GM12878 (cell line): ENCODE measurements around the gene ASCC3. TPM values are rescaled to one million over a fixed set of nuclear protein-coding genes. Genes with fewer than 3 reads are reported as not detected.

Experiments used
- ATAC-seq: fragments of 200-7000 bp; cut with Tn5 transposase; 3 replicates; pipeline ENCODE4 v1.9.1; 2020; ENCODE audit warnings: mild to moderate bottlenecking, moderate library complexity
- BruUV-seq: library from RNA; stranded (reverse); fragments of 400-500 nt; replicated peaks from 2 replicates; lab custom pipeline; 2021; lab: Mats Ljungman, UMichigan
- CTCF ChIA-PET: fragments of 300-600 bp; sonication (Branson Sonifier 250); formaldehyde crosslinking; extraction: SDS; loops from one replicate; lab custom pipeline; 2021; ENCODE audit warnings: inconsistent platforms; lab: Yijun Ruan, JAX
- POLR2A ChIA-PET: fragments of 350-600 bp; formaldehyde crosslinking; extraction: SDS; loops from one replicate; lab custom pipeline; 2021; ENCODE audit warnings: inconsistent platforms; lab: Charles Lee
- RAD21 ChIA-PET: fragments of 300-600 bp; sonication (Branson Sonifier 250); formaldehyde crosslinking; loops from one replicate; lab custom pipeline; 2023; ENCODE audit warnings: antibody characterized with exemption; ENCODE audit not compliant: unreplicated experiment; lab: Charles Lee
- SMC1A ChIA-PET: fragments of 300-600 bp; sonication (Branson Sonifier 250); formaldehyde crosslinking; loops from one replicate; lab custom pipeline; 2023; ENCODE audit not compliant: unreplicated experiment, uncharacterized antibody; lab: Charles Lee
- DNase-seq: peaks from one replicate; pipeline ENCODE4 v3.0.0-alpha.2; 2011; ENCODE audit warnings: low read depth, low spot score
- FAIRE-seq: peaks from 3 replicates; lab custom pipeline; 2011; peaks lifted over from hg19 to GRCh38; lab: Jason Lieb, UNC
- H2AFZ ChIP-seq: 2 replicates; pipeline ENCODE4 v1.6.0; 2011; ENCODE audit warnings: low read depth, low read length, control low read depth; ENCODE audit not compliant: control insufficient read depth
- H3K27ac ChIP-seq: 2 replicates; pipeline ENCODE4 v1.5.1; 2011; ENCODE audit warnings: control low read depth; ENCODE audit not compliant: control insufficient read depth, insufficient read depth
- H3K27me3 ChIP-seq, 2 experiments: replicated peaks in 1 of 2; 2 replicates each; pipeline versions ENCODE4 v1.6.0 to v1.6.1; 2011; ENCODE audit warnings: low read length in 1 of 2; ENCODE audit not compliant: control insufficient read depth in 2 of 2, insufficient read depth in 2 of 2
- H3K36me3 ChIP-seq, 2 experiments: 2 replicates each; pipeline ENCODE4 v1.5.1; 2011; ENCODE audit warnings: low read length in 1 of 2; ENCODE audit not compliant: control insufficient read depth in 2 of 2, insufficient read depth in 2 of 2
- H3K4me1 ChIP-seq: 2 replicates; pipeline ENCODE4 v1.6.1; 2011; ENCODE audit warnings: mild to moderate bottlenecking, low read length, moderate library complexity, mixed read lengths; ENCODE audit not compliant: control insufficient read depth, insufficient read depth
- H3K4me2 ChIP-seq: 2 replicates; pipeline ENCODE4 v1.6.0; 2011; ENCODE audit warnings: control low read depth; ENCODE audit not compliant: control insufficient read depth, insufficient read depth
- H3K4me3 ChIP-seq: fragments of 200-600 bp; sonication (generic); 2 replicates; pipeline ENCODE4 v1.5.1; 2016
- H3K79me2 ChIP-seq: 2 replicates; pipeline ENCODE4 v1.6.0; 2011; ENCODE audit warnings: low read length; ENCODE audit not compliant: control insufficient read depth, insufficient read depth
- H3K9ac ChIP-seq: 2 replicates; pipeline ENCODE4 v1.8.0; 2011; ENCODE audit warnings: low read length, control low read depth, mixed read lengths; ENCODE audit not compliant: control insufficient read depth, insufficient read depth
- H3K9me3 ChIP-seq: replicated peaks from 3 replicates; pipeline ENCODE4 v1.5.1; 2011; ENCODE audit warnings: mild to moderate bottlenecking, low read length; ENCODE audit not compliant: control insufficient read depth, insufficient read depth
- H4K20me1 ChIP-seq: 2 replicates; pipeline ENCODE4 v1.6.0; 2011; ENCODE audit not compliant: control insufficient read depth, insufficient read depth
- BACH1 ChIP-seq: fragments of 450-650 bp; IDR thresholded peaks from 2 replicates; pipeline ENCODE4 v1.6.1; 2017; ENCODE audit warnings: mild to moderate bottlenecking, borderline replicate concordance
- BCL11A ChIP-seq: IDR thresholded peaks from 2 replicates; pipeline ENCODE4 v1.6.1; 2011; ENCODE audit warnings: low read depth, low read length
- E4F1 ChIP-seq: fragments of 450-650 bp; IDR thresholded peaks from 2 replicates; pipeline ENCODE4 v1.6.1; 2018; ENCODE audit warnings: borderline replicate concordance, mild to moderate bottlenecking; ENCODE audit not compliant: partially characterized antibody
- EGR1 ChIP-seq, 2 experiments: IDR thresholded peaks; 1 replicate in 1 of 2; 2 replicates in 1 of 2; pipeline ENCODE4 v1.6.1; 2011 to 2012; ENCODE audit warnings: low read depth in 2 of 2, low read length in 2 of 2, borderline replicate concordance in 1 of 2, mild to moderate bottlenecking in 1 of 2, moderate library complexity in 1 of 2
- MEF2B ChIP-seq: fragments of 450-650 bp; IDR thresholded peaks from 2 replicates; pipeline ENCODE4 v1.6.1; 2018; ENCODE audit warnings: mild to moderate bottlenecking, moderate library complexity; ENCODE audit not compliant: partially characterized antibody, poor library complexity, severe bottlenecking
- NR2F1 ChIP-seq: fragments of 450-650 bp; conservative IDR thresholded peaks from 2 replicates; pipeline ENCODE4 v1.6.1; 2017; ENCODE audit warnings: mild to moderate bottlenecking
- SIN3A ChIP-seq: IDR thresholded peaks from 2 replicates; pipeline ENCODE4 v1.6.1; 2012; ENCODE audit warnings: low read depth, low read length, improper control_type of control experiment
- USF1 ChIP-seq: IDR thresholded peaks from 2 replicates; pipeline ENCODE4 v1.6.1; 2011; ENCODE audit warnings: borderline replicate concordance, low read depth, mild to moderate bottlenecking, moderate library complexity, mixed read lengths, low read length; ENCODE audit not compliant: insufficient read depth; ENCODE audit errors: extremely low read length
- ZBTB4 ChIP-seq: fragments of 450-650 bp; formaldehyde crosslinking; IDR thresholded peaks from 2 replicates; pipeline ENCODE4 v1.4.0; 2022; ENCODE audit warnings: mild to moderate bottlenecking, moderate library complexity
- WGBS: methylation state at CpG from one replicate; pipeline ENCODE4 v1.1.6; 2016; ENCODE audit warnings: low lambda C conversion rate; ENCODE audit not compliant: insufficient replicate concordance, insufficient coverage; ENCODE audit errors: missing lambda C conversion rate; 5-methylcytosine and 5-hydroxymethylcytosine counted together
- in situ Hi-C: fragments of 300-500 bp; cut with MboI; formaldehyde crosslinking; loops from 9 replicates; pipeline ENCODE4 v1.14.3; 2018; ENCODE audit warnings: mixed read lengths
- intact Hi-C: fragments of 100-400 bp; cut with micrococcal nuclease; formaldehyde crosslinking; loops from one replicate; pipeline ENCODE4 v1.14.2; 2022; ENCODE audit not compliant: unreplicated experiment
- polyA plus RNA-seq, 11 experiments: library from polyadenylated mRNA; depleted of rRNA in 4 of 11; unstranded in 6 of 11; stranded (reverse) in 5 of 11; fragments of >200 nt; fragmentation: Nextera tagmentation in 4 of 11; fragmentation: Illumina TruSeq in 1 of 11; extraction: Ambion mirVana in 4 of 11; extraction: Trizol in 1 of 11; gene quantifications; 1 replicate in 1 of 11; 2 replicates in 10 of 11; pipeline versions ENCODE4 v1.2.1 to v1.2.3, GENCODE V29; 2011 to 2016; ENCODE audit warnings: inconsistent platforms in 2 of 11, missing spikeins in 2 of 11, low read depth in 1 of 11
- total RNA-seq, 4 experiments: library from RNA; depleted of rRNA in 3 of 4; stranded (reverse); fragments of >200 nt in 3 of 4; fragmentation: Illumina TruSeq in 1 of 4; extraction: Trizol in 1 of 4; gene quantifications; 2 replicates each; pipeline versions ENCODE4 v1.2.1 to v1.2.3, GENCODE V29; 2013 to 2021

The ASCC3 gene
- total and polyA plus RNA-seq, 10 of the 15 experiments (the other 5 are each of a cell fraction or from before 2014, with no cell fraction given) = 19.9 to 76.2 (median 55.9) TPM

GRCh38 chr6:100461917-100462705 lies 419.0 kb downstream of the ASCC3 start (continued):
- TF ChIP-seq E4F1 (no peak), BCL11A (0 out of 2 replicates have a peak, but pooled peaks have one; percentile 15), NR2F1 (0 out of 2 replicates have a peak, but pooled peaks have one; percentile 20)

- H3K4me2 ChIP-seq = no peak overlapping the region; the same call in 1 of the 2 replicates
- no peaks in the 10 kb centered on the region for H3K79me2 ChIP-seq
- H3K4me1 ChIP-seq = no peaks in the 10 kb centered on the region
- no peak for DNase-seq
- H2AFZ ChIP-seq = no peak overlapping the region
- no peak overlapping the region for H3K27ac ChIP-seq
- POLR2A ChIA-PET = no interaction called here
- CTCF ChIA-PET = interaction anchor here (0.5 to 2.4 kb wide), 18 partner anchors 9 to 355 kb away, joined by 3 to 12 read pairs (median 4); no protein-coding TSS in a partner anchor
- H4K20me1 ChIP-seq = no peaks in the 10 kb centered on the region
- 1% methylated on average over 29 of the region's 29 CpGs for WGBS
- in situ Hi-C loops = no loop called here
- ATAC-seq = peak; percentile 52
- H3K9ac ChIP-seq = no peak overlapping the region
- intact Hi-C loops = no loop called here
- SMC1A ChIA-PET = interaction anchor here (0.6 to 1.5 kb wide), 10 partner anchors 11 to 354 kb away, joined by 3 to 7 read pairs (median 4); no protein-coding TSS in a partner anchor
- BruUV-seq = no TSS peak
- H3K27me3 ChIP-seq = peaks cover 29 to 59% of the 10 kb centered on the region in 2 experiments
- no peaks in the 10 kb centered on the region for H3K36me3 ChIP-seq
- no peak overlapping the region for H3K4me3 ChIP-seq
- RAD21 ChIA-PET = interaction anchor here (0.6 to 2.4 kb wide), 5 partner anchors 9 to 345 kb away, joined by 3 to 6 read pairs (median 3); no protein-coding TSS in a partner anchor
- FAIRE-seq = no peak
- peaks cover 2% of the 10 kb centered on the region; the same call in 1 of the 3 replicates for H3K9me3 ChIP-seq
- TF ChIP-seq USF1 (no peak), SIN3A (no peak), MEF2B (no peak), ZBTB4 (CRISPR knock-in tag) (no peak), BACH1 (no peak), EGR1 (IDR thresholded peaks at IDR 0.05; ENCODE audit: borderline replicate concordance in 1 of 2, low read depth in 2 of 2, low read length in 2 of 2) (no peak)
Observed at GRCh38 chr6:100461278-100461916, 419.7 kb downstream of the ASCC3 start.
